GM23338 (cell line): Measurements from ENCODE around the gene GAPDH.

Experiments
- CREB1 ChIP-seq: fragments of 250-450 bp; sonication (Bioruptor Pico); IDR thresholded peaks from 2 replicates; pipeline ENCODE4 v1.5.0; 2020; ENCODE audit warnings: low read depth, mild to moderate bottlenecking, moderate library complexity
- EZH2 ChIP-seq: fragments of 200-600 bp; sonication (generic); IDR thresholded peaks from one replicate; pipeline ENCODE4 v1.8.0; 2017; ENCODE audit warnings: antibody characterized with exemption, mild to moderate bottlenecking, low read depth; ENCODE audit not compliant: unreplicated experiment
- EZH2phosphoT487 ChIP-seq: fragments of 200-600 bp; sonication (generic); IDR thresholded peaks from one replicate; pipeline ENCODE4 v1.8.1; 2018; ENCODE audit warnings: antibody characterized with exemption; ENCODE audit not compliant: unreplicated experiment
- JUNB ChIP-seq: IDR thresholded peaks from one replicate; pipeline ENCODE4 v1.6.1; 2016; ENCODE audit warnings: antibody characterized with exemption; ENCODE audit not compliant: unreplicated experiment
- POLR2AphosphoS5 ChIP-seq: IDR thresholded peaks from 2 replicates; pipeline ENCODE4 v1.6.1; 2016; ENCODE audit warnings: antibody characterized with exemption, low read depth
- STAT1 ChIP-seq: IDR thresholded peaks from one replicate; pipeline ENCODE4 v1.6.1; 2016; ENCODE audit warnings: antibody characterized with exemption; ENCODE audit not compliant: unreplicated experiment
- ZNF331 ChIP-seq: fragments of 250-450 bp; sonication (Bioruptor Pico); IDR thresholded peaks from 2 replicates; pipeline ENCODE4 v1.5.0; 2020; ENCODE audit warnings: low read depth, mild to moderate bottlenecking, moderate library complexity
- TF ChIP-seq, protein P1 (sequence below), 2 experiments: fragments of 200-600 bp in 1 of 2; sonication (generic) in 1 of 2; conservative IDR thresholded peaks; 2 replicates each; pipeline versions ENCODE4 v1.5.1 to v1.6.1; 2016 to 2017; ENCODE audit warnings: antibody characterized with exemption in 2 of 2, low read depth in 2 of 2, mild to moderate bottlenecking in 2 of 2, moderate library complexity in 1 of 2
- TF ChIP-seq, protein P2 (sequence below): IDR thresholded peaks from one replicate; pipeline ENCODE4 v1.6.1; 2018; ENCODE audit warnings: antibody characterized with exemption; ENCODE audit not compliant: unreplicated experiment
- TF ChIP-seq, protein P3 (sequence below): IDR thresholded peaks from 2 replicates; pipeline ENCODE4 v1.6.1; 2016; ENCODE audit warnings: antibody characterized with exemption
- TF ChIP-seq, protein P4 (sequence below): fragments of 250-450 bp; sonication (Bioruptor Pico); IDR thresholded peaks from 2 replicates; pipeline ENCODE4 v1.5.0; 2020; ENCODE audit warnings: mild to moderate bottlenecking, moderate library complexity

DNA sequence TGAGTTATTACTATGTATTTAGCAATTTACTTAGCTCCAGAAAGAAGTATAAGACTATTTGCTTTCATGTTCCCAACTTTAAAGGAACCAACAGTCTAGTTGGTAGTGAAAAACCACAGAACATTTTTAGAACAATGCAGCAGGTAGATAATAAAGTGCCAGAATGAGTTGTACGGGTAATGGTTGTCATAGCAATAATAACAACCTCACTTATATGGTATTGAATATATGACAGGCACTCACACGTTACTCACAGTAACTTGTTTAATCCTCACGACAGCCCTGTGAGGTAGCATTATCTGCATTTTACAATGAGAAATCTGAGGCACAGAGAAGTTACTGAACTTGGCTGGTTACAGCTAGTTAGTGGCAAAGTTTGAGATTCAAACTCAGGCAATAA, 10.6 kb upstream of the GAPDH start:
- TF ChIP-seq, protein P1, sequence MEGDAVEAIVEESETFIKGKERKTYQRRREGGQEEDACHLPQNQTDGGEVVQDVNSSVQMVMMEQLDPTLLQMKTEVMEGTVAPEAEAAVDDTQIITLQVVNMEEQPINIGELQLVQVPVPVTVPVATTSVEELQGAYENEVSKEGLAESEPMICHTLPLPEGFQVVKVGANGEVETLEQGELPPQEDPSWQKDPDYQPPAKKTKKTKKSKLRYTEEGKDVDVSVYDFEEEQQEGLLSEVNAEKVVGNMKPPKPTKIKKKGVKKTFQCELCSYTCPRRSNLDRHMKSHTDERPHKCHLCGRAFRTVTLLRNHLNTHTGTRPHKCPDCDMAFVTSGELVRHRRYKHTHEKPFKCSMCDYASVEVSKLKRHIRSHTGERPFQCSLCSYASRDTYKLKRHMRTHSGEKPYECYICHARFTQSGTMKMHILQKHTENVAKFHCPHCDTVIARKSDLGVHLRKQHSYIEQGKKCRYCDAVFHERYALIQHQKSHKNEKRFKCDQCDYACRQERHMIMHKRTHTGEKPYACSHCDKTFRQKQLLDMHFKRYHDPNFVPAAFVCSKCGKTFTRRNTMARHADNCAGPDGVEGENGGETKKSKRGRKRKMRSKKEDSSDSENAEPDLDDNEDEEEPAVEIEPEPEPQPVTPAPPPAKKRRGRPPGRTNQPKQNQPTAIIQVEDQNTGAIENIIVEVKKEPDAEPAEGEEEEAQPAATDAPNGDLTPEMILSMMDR (conservative IDR thresholded peaks at IDR 0.05; ENCODE audit: low read depth in 2 of 2): no peak
- TF ChIP-seq EZH2 (no peak), POLR2AphosphoS5 (no peak), EZH2phosphoT487 (no peak), ZNF331 (CRISPR knock-in tag) (no peak), CREB1 (CRISPR knock-in tag) (no peak), JUNB (no peak), STAT1 (no peak)
- TF ChIP-seq, protein P2, sequence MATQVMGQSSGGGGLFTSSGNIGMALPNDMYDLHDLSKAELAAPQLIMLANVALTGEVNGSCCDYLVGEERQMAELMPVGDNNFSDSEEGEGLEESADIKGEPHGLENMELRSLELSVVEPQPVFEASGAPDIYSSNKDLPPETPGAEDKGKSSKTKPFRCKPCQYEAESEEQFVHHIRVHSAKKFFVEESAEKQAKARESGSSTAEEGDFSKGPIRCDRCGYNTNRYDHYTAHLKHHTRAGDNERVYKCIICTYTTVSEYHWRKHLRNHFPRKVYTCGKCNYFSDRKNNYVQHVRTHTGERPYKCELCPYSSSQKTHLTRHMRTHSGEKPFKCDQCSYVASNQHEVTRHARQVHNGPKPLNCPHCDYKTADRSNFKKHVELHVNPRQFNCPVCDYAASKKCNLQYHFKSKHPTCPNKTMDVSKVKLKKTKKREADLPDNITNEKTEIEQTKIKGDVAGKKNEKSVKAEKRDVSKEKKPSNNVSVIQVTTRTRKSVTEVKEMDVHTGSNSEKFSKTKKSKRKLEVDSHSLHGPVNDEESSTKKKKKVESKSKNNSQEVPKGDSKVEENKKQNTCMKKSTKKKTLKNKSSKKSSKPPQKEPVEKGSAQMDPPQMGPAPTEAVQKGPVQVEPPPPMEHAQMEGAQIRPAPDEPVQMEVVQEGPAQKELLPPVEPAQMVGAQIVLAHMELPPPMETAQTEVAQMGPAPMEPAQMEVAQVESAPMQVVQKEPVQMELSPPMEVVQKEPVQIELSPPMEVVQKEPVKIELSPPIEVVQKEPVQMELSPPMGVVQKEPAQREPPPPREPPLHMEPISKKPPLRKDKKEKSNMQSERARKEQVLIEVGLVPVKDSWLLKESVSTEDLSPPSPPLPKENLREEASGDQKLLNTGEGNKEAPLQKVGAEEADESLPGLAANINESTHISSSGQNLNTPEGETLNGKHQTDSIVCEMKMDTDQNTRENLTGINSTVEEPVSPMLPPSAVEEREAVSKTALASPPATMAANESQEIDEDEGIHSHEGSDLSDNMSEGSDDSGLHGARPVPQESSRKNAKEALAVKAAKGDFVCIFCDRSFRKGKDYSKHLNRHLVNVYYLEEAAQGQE: no peak
- TF ChIP-seq, protein P3, sequence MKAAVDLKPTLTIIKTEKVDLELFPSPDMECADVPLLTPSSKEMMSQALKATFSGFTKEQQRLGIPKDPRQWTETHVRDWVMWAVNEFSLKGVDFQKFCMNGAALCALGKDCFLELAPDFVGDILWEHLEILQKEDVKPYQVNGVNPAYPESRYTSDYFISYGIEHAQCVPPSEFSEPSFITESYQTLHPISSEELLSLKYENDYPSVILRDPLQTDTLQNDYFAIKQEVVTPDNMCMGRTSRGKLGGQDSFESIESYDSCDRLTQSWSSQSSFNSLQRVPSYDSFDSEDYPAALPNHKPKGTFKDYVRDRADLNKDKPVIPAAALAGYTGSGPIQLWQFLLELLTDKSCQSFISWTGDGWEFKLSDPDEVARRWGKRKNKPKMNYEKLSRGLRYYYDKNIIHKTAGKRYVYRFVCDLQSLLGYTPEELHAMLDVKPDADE: no peak
- TF ChIP-seq, protein P4, sequence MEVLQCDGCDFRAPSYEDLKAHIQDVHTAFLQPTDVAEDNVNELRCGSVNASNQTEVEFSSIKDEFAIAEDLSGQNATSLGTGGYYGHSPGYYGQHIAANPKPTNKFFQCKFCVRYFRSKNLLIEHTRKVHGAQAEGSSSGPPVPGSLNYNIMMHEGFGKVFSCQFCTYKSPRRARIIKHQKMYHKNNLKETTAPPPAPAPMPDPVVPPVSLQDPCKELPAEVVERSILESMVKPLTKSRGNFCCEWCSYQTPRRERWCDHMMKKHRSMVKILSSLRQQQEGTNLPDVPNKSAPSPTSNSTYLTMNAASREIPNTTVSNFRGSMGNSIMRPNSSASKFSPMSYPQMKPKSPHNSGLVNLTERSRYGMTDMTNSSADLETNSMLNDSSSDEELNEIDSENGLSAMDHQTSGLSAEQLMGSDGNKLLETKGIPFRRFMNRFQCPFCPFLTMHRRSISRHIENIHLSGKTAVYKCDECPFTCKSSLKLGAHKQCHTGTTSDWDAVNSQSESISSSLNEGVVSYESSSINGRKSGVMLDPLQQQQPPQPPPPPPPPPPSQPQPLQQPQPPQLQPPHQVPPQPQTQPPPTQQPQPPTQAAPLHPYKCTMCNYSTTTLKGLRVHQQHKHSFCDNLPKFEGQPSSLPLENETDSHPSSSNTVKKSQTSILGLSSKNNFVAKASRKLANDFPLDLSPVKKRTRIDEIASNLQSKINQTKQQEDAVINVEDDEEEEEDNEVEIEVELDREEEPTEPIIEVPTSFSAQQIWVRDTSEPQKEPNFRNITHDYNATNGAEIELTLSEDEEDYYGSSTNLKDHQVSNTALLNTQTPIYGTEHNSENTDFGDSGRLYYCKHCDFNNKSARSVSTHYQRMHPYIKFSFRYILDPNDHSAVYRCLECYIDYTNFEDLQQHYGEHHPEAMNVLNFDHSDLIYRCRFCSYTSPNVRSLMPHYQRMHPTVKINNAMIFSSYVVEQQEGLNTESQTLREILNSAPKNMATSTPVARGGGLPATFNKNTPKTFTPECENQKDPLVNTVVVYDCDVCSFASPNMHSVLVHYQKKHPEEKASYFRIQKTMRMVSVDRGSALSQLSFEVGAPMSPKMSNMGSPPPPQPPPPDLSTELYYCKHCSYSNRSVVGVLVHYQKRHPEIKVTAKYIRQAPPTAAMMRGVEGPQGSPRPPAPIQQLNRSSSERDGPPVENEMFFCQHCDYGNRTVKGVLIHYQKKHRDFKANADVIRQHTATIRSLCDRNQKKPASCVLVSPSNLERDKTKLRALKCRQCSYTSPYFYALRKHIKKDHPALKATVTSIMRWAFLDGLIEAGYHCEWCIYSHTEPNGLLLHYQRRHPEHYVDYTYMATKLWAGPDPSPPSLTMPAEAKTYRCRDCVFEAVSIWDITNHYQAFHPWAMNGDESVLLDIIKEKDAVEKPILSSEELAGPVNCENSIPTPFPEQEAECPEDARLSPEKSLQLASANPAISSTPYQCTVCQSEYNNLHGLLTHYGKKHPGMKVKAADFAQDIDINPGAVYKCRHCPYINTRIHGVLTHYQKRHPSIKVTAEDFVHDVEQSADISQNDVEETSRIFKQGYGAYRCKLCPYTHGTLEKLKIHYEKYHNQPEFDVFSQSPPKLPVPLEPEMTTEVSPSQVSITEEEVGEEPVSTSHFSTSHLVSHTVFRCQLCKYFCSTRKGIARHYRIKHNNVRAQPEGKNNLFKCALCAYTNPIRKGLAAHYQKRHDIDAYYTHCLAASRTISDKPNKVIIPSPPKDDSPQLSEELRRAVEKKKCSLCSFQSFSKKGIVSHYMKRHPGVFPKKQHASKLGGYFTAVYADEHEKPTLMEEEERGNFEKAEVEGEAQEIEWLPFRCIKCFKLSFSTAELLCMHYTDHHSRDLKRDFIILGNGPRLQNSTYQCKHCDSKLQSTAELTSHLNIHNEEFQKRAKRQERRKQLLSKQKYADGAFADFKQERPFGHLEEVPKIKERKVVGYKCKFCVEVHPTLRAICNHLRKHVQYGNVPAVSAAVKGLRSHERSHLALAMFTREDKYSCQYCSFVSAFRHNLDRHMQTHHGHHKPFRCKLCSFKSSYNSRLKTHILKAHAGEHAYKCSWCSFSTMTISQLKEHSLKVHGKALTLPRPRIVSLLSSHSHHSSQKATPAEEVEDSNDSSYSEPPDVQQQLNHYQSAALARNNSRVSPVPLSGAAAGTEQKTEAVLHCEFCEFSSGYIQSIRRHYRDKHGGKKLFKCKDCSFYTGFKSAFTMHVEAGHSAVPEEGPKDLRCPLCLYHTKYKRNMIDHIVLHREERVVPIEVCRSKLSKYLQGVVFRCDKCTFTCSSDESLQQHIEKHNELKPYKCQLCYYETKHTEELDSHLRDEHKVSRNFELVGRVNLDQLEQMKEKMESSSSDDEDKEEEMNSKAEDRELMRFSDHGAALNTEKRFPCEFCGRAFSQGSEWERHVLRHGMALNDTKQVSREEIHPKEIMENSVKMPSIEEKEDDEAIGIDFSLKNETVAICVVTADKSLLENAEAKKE: no peak
